ENCODE measurements around the gene DTNBP1.

The DTNBP1 gene

DNA sequence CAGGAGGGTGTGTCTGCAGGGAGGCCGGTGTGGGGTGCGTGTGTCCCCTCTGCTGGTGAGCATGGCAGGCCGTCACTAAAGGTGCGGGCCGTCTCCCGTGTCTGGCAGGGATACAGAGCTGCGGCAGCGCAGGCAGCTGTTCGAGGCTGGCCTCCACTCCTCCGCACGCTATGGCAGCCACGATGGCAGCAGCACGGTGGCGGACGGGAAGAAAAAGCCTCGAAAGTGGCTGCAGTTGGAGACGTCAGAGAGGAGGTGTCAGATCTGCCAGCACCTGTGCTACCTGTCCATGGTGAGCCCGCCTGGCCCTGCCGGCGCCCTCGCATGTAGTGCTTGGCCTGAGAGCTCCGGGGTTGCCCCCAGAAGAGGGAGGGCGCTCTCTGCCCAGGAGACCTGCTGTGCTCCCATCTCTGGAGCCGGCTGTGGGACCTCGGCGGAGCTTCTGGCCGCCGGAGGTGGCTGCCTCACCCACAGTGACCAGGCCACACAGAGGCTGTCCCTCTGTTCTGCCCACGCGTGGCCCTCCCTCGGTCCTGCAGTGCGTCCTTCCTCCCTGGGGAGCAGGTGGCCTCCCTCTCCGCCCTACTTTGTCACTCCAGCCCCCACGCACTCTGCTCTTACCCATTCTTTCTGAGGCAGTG lies 149.6 kb downstream of the DTNBP1 start:
- H3K36me3 ChIP-seq (ENCODE audit: control insufficient read depth in 5 of 5, insufficient read depth in 5 of 5, low read length in 5 of 5) = peaks cover 0 to 94% (median 77%) of the 10 kb centered on the region in 5 donors

DNA sequence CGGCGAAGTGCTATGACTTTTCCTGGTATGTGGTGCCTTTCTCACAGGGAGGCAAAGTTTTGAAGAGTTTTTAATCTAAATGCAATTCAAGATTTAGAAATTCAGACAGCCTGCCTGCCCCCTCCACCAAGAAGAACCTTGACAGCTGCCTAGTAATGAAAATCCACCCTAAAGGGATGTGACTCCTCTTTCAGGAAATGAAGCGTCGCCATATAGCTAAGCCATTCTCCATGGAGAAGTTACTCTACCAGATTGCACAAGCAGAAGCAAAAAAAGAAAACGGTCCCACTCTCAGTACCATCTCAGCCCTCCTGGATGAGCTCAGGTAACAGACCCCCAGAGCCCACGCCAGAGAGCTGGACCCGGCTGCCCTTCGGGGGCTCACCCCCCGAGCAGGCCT lies 150.1 kb downstream of the DTNBP1 start:
- Histone ChIP-seq H3K36me3 (ENCODE audit: control insufficient read depth in 5 of 5, insufficient read depth in 5 of 5, low read length in 5 of 5) (peaks cover 0 to 94% (median 73%) of the 10 kb centered on the region in 5 donors), H3K4me3 (ENCODE audit: low read depth in 1 of 5, low read length in 5 of 5) (no peak overlapping the region), H3K27me3 (ENCODE audit: control insufficient read depth in 5 of 5, insufficient read depth in 4 of 5, low read length in 5 of 5) (no peaks in the 10 kb centered on the region), H3K27ac (ENCODE audit: low read depth, low read length) (no peak overlapping the region), H3K9me3 (ENCODE audit: control insufficient read depth in 5 of 5, low read length in 5 of 5) (no peaks in the 10 kb centered on the region), H3K9ac (ENCODE audit: low read length in 5 of 5) (no peak overlapping the region), H3K4me1 (ENCODE audit: control insufficient read depth in 5 of 5, insufficient read depth in 5 of 5, low read length in 5 of 5) (peaks cover 0 to 15% (median 13%) of the 10 kb centered on the region in 5 donors)

More for the DNA sequence above, 149.6 kb downstream of the DTNBP1 start:
- Histone ChIP-seq H3K4me1 (ENCODE audit: control insufficient read depth in 5 of 5, insufficient read depth in 5 of 5, low read length in 5 of 5) (peaks cover 0 to 15% (median 13%) of the 10 kb centered on the region in 5 donors), H3K27me3 (ENCODE audit: control insufficient read depth in 5 of 5, insufficient read depth in 4 of 5, low read length in 5 of 5) (no peaks in the 10 kb centered on the region), H3K9me3 (ENCODE audit: control insufficient read depth in 5 of 5, low read length in 5 of 5) (no peaks in the 10 kb centered on the region), H3K4me3 (ENCODE audit: low read depth in 1 of 5, low read length in 5 of 5) (no peak overlapping the region), H3K27ac (ENCODE audit: low read depth, low read length) (no peak overlapping the region), H3K9ac (ENCODE audit: low read length in 5 of 5) (no peak overlapping the region)

DNA sequence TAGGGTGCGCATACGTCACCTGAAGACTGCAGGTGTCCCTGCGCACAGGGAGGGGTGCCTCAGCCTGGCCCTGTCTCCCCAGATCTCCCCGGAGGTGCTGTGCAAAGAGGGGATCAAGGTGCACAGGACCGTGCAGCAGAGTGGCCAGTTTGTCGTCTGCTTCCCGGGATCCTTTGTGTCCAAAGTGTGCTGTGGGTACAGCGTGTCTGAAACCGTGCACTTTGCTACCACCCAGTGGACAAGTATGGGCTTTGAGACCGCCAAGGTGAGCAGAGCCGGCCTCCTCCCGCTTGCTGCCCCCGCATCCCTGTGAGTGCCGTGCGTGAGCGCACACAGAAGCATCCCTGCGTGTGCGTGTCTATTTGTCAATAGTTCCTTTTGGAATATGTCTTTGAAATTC lies 150.7 kb downstream of the DTNBP1 start:
- H3K36me3 ChIP-seq (ENCODE audit: control insufficient read depth in 5 of 5, insufficient read depth in 5 of 5, low read length in 5 of 5) = peaks cover 0 to 93% (median 70%) of the 10 kb centered on the region in 5 donors
- H3K27me3 ChIP-seq (ENCODE audit: control insufficient read depth in 5 of 5, insufficient read depth in 4 of 5, low read length in 5 of 5) = no peaks in the 10 kb centered on the region
- H3K4me3 ChIP-seq (ENCODE audit: low read depth in 1 of 5, low read length in 5 of 5) = no peak overlapping the region
- no peaks in the 10 kb centered on the region for H3K9me3 ChIP-seq (ENCODE audit: control insufficient read depth in 5 of 5, low read length in 5 of 5)
- H3K4me1 ChIP-seq (ENCODE audit: control insufficient read depth in 5 of 5, insufficient read depth in 5 of 5, low read length in 5 of 5) = peaks cover 0 to 15% (median 13%) of the 10 kb centered on the region in 5 donors
- H3K9ac ChIP-seq (ENCODE audit: low read length in 5 of 5) = no peak overlapping the region
- H3K27ac ChIP-seq (ENCODE audit: low read depth, low read length) = no peak overlapping the region

DNA sequence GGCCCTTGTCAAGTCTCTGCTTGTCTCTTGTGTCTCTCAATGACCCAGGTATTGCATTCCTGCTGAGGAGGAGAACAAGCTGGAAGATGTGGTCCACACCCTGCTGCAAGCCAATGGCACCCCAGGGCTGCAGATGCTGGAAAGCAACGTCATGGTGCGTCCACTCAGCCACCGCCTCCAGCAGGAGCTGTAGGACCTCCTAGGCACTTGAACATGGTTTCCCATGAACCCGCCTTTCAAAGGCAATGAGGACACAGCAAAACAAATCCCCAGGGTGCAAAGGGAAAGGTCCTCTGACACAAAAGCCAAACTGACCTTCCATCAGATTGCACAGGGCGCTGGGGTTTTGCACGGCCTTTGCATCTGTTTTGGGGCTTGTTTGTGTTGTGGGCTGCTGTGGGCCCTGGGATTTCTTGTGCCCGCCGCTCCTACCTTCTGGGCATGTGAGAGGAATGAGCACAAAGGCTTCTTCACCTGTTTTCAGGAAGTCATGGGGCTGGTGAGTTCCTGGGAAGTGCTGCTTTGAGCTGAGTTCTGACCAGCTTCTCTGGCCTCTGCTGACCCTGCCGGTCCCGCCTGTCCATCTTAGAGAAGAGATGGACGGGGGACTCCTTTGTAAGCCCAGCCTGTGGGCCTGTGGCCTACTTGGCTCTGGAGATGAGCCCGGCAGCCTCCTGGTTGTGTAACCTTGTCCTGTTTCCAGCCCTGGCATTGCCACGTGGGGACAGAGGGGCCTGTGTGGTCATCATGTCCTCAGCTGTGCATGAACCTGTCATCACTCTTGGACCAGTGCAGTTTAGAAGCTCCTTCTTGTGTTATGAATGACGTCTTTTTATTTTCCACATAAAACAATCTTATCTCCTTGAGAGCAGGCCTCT lies 151.3 kb downstream of the DTNBP1 start:
- H3K9me3 ChIP-seq (ENCODE audit: control insufficient read depth in 5 of 5, low read length in 5 of 5) = no peaks in the 10 kb centered on the region
- H3K4me1 ChIP-seq (ENCODE audit: control insufficient read depth in 5 of 5, insufficient read depth in 5 of 5, low read length in 5 of 5) = peaks cover 0 to 15% (median 13%) of the 10 kb centered on the region in 5 donors
- no peak overlapping the region for H3K27ac ChIP-seq (ENCODE audit: low read depth, low read length)
- peaks cover 0 to 93% (median 71%) of the 10 kb centered on the region in 5 donors for H3K36me3 ChIP-seq (ENCODE audit: control insufficient read depth in 5 of 5, insufficient read depth in 5 of 5, low read length in 5 of 5)
- no peak overlapping the region for H3K4me3 ChIP-seq (ENCODE audit: low read depth in 1 of 5, low read length in 5 of 5)
- H3K9ac ChIP-seq (ENCODE audit: low read length in 5 of 5) = no peak overlapping the region
- no peaks in the 10 kb centered on the region for H3K27me3 ChIP-seq (ENCODE audit: control insufficient read depth in 5 of 5, insufficient read depth in 4 of 5, low read length in 5 of 5)

DNA sequence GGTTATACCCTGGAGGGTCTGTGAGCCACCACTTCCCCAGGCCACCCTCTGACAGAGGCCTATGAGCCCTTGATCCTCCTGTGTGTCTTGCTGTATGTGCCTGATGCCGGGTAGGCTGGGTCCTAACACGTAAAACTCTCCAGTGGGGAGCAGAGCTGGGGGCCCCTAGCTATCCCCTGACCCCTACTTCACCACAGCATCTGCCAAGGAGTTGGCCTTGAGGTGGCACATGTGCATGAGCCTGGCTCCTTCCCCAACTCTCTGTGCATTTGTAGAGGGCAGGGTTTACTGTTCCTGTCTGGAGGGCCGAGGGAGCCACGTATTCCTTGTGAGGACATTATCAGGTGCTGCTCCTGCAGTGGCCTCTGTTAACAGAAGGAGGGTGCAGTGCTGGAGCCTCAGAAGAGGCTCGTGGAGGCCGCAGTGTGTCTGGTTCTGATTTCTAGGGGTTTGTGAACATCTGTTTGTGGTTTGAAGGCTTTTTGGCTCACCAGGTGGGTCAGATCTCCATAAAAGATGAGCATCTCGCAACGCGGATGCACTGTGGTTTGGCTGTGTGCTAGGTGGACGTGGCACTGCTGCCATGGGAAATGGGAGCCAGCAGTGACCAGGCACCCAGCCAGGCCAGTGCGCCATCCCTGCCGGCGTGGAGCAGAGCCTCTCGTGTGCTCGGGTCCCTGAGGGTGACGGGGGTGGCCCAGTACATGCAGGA lies 152.1 kb downstream of the DTNBP1 start:
- no peaks in the 10 kb centered on the region for H3K9me3 ChIP-seq (ENCODE audit: control insufficient read depth in 5 of 5, low read length in 5 of 5)
- peaks cover 0 to 95% (median 68%) of the 10 kb centered on the region in 5 donors for H3K36me3 ChIP-seq (ENCODE audit: control insufficient read depth in 5 of 5, insufficient read depth in 5 of 5, low read length in 5 of 5)
- H3K9ac ChIP-seq (ENCODE audit: low read length in 5 of 5) = no peak overlapping the region
- no peak overlapping the region for H3K4me3 ChIP-seq (ENCODE audit: low read depth in 1 of 5, low read length in 5 of 5)
- H3K4me1 ChIP-seq (ENCODE audit: control insufficient read depth in 5 of 5, insufficient read depth in 5 of 5, low read length in 5 of 5) = peaks cover under 1 to 20% (median 14%) of the 10 kb centered on the region in 5 donors
- H3K27ac ChIP-seq (ENCODE audit: low read depth, low read length) = no peak overlapping the region
- H3K27me3 ChIP-seq (ENCODE audit: control insufficient read depth in 5 of 5, insufficient read depth in 4 of 5, low read length in 5 of 5) = no peaks in the 10 kb centered on the region

DNA sequence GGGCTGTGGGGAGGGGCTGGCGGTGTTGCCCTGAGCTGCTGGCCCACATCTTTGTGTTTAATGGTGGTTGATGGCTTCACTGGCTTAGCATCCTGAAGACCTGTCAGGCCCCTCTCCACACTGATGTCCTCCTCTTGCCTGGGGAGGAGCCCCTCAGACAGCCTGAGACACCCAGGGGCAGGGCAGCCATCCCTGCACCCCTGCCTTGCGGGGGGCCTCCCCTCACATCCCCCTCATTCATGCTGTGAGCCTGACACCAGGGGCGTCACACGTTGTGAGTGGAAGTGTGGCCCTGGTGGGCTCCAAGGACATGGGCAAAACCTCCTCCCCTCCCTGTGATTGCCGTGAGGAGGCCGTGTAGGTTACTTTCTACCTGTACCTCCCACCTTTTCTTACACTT lies 152.7 kb downstream of the DTNBP1 start:
- Histone ChIP-seq H3K4me3 (ENCODE audit: low read depth in 1 of 5, low read length in 5 of 5) (no peak overlapping the region), H3K36me3 (ENCODE audit: control insufficient read depth in 5 of 5, insufficient read depth in 5 of 5, low read length in 5 of 5) (peaks cover 0 to 96% (median 69%) of the 10 kb centered on the region in 5 donors), H3K9ac (ENCODE audit: low read length in 5 of 5) (no peak overlapping the region), H3K27me3 (ENCODE audit: control insufficient read depth in 5 of 5, insufficient read depth in 4 of 5, low read length in 5 of 5) (no peaks in the 10 kb centered on the region), H3K9me3 (ENCODE audit: control insufficient read depth in 5 of 5, low read length in 5 of 5) (no peaks in the 10 kb centered on the region), H3K27ac (ENCODE audit: low read depth, low read length) (no peak overlapping the region), H3K4me1 (ENCODE audit: control insufficient read depth in 5 of 5, insufficient read depth in 5 of 5, low read length in 5 of 5) (peaks cover 6 to 26% (median 18%) of the 10 kb centered on the region in 5 donors)

DNA sequence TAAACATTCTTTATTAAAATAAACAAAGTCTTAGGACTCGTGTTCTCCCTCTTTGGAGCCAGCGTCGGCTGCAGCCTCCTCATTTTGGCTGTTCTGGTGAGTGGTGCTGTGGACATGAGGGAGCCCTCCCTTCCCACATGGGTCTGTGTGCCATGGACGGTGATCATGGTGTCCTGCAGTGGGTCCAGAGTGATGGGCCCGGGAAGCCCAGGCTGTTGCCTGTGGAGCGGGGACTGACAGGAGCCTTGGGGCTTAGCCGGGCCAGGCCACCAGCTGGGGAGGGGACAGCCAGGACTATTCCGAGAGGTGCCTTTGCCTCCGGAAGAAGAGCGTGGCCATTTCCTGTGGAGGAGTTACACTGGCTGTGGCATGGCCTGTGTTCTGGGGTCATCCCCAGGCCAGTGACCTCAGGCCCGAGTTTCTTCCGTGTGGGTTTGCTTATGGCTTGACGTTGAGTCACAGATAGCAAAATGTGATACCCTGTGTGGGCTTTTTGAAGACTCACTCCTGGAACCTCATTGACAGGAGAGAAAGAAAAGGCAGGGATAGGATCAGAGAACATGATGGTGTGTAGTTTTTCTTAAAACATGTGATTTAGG lies 153.4 kb downstream of the DTNBP1 start:
- Histone ChIP-seq H3K4me3 (ENCODE audit: low read depth in 1 of 5, low read length in 5 of 5) (no peak overlapping the region), H3K27me3 (ENCODE audit: control insufficient read depth in 5 of 5, insufficient read depth in 4 of 5, low read length in 5 of 5) (no peaks in the 10 kb centered on the region), H3K9ac (ENCODE audit: low read length in 5 of 5) (no peak overlapping the region), H3K27ac (ENCODE audit: low read depth, low read length) (no peak overlapping the region), H3K9me3 (ENCODE audit: control insufficient read depth in 5 of 5, low read length in 5 of 5) (no peaks in the 10 kb centered on the region), H3K36me3 (ENCODE audit: control insufficient read depth in 5 of 5, insufficient read depth in 5 of 5, low read length in 5 of 5) (peaks cover 0 to 92% (median 64%) of the 10 kb centered on the region in 5 donors), H3K4me1 (ENCODE audit: control insufficient read depth in 5 of 5, insufficient read depth in 5 of 5, low read length in 5 of 5) (peaks cover 11 to 33% (median 25%) of the 10 kb centered on the region in 5 donors)

DNA sequence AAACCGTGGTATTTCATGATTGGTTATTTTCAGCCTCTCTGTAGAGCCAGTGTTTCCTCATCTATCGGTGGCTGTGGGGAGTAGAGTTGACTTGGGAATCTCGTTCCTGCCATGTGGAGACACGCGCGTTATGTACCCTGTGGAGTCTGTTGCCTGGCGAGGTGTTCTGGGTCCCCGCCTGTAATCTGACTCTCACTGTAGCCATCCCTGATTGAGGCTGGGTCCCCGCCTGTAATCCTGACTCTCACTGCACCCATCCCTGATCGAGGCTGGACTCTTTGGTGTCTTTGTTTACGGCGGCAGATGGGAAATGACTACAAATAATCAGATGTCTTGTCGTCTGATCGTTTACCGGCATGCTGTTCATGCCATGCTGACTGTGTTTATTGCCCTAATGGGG lies 153.9 kb downstream of the DTNBP1 start:
- H3K27ac ChIP-seq (ENCODE audit: low read depth, low read length) = no peak overlapping the region
- peaks cover 11 to 38% (median 30%) of the 10 kb centered on the region in 5 donors for H3K4me1 ChIP-seq (ENCODE audit: control insufficient read depth in 5 of 5, insufficient read depth in 5 of 5, low read length in 5 of 5)
- H3K27me3 ChIP-seq (ENCODE audit: control insufficient read depth in 5 of 5, insufficient read depth in 4 of 5, low read length in 5 of 5) = no peaks in the 10 kb centered on the region
- H3K9ac ChIP-seq (ENCODE audit: low read length in 5 of 5) = no peak overlapping the region
- H3K9me3 ChIP-seq (ENCODE audit: control insufficient read depth in 5 of 5, low read length in 5 of 5) = no peaks in the 10 kb centered on the region
- H3K36me3 ChIP-seq (ENCODE audit: control insufficient read depth in 5 of 5, insufficient read depth in 5 of 5, low read length in 5 of 5) = peaks cover 0 to 87% (median 60%) of the 10 kb centered on the region in 5 donors
- H3K4me3 ChIP-seq (ENCODE audit: low read depth in 1 of 5, low read length in 5 of 5) = no peak overlapping the region

DNA sequence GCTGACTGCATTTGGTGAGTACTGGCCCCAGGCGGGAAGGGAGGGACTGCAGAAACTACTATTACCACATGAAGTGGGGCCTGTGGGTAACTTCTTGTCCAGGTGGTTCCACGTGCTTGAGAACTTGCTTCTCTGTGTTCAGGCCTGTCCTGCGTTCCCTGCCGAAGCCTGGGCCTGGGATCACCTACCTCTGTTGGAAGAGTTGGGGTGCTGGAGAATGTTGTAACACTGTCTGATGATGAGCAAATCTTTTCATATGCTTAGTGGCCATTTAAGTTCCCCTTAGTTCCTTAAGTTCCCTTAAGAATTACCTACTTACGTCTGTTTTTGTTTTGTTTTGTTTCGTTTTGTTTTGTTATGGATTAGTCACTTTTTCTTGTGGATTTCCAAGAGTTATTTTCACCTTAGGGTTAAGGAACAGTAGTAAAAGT lies 154.4 kb downstream of the DTNBP1 start:
- Histone ChIP-seq H3K4me1 (ENCODE audit: control insufficient read depth in 5 of 5, insufficient read depth in 5 of 5, low read length in 5 of 5) (peaks cover 11 to 40% (median 32%) of the 10 kb centered on the region in 5 donors), H3K9me3 (ENCODE audit: control insufficient read depth in 5 of 5, low read length in 5 of 5) (no peaks in the 10 kb centered on the region)

More for the DNA sequence above, 154.4 kb downstream of the DTNBP1 start:
- H3K9ac ChIP-seq (ENCODE audit: low read length in 5 of 5) = no peak overlapping the region
- H3K27ac ChIP-seq (ENCODE audit: low read depth, low read length) = no peak overlapping the region
- H3K27me3 ChIP-seq (ENCODE audit: control insufficient read depth in 5 of 5, insufficient read depth in 4 of 5, low read length in 5 of 5) = no peaks in the 10 kb centered on the region
- peaks cover 0 to 82% (median 55%) of the 10 kb centered on the region in 5 donors for H3K36me3 ChIP-seq (ENCODE audit: control insufficient read depth in 5 of 5, insufficient read depth in 5 of 5, low read length in 5 of 5)
- H3K4me3 ChIP-seq (ENCODE audit: low read depth in 1 of 5, low read length in 5 of 5) = no peak overlapping the region
